Thyroid gland (tissue), 4 donors: ENCODE measurements around the gene ATG16L1.

ENCODE experiments used
- POLR2A ChIP-seq, 2 donors: fragments of 450-650 bp; IDR thresholded peaks; one replicate each; pipeline ENCODE4 v1.6.1; 2017; ENCODE audit warnings: antibody characterized with exemption in 2 of 2, mild to moderate bottlenecking in 2 of 2, moderate library complexity in 1 of 2
- TF ChIP-seq, protein P1 (sequence below), 6 experiments: fragments of 200-600 bp in 3 of 6; fragments of 450-650 bp in 3 of 6; sonication (generic) in 3 of 6; IDR thresholded peaks; one replicate each; pipeline ENCODE4 v1.5.1; 2016 to 2019; ENCODE audit warnings: antibody characterized with exemption in 6 of 6, mild to moderate bottlenecking in 2 of 6, inconsistent platforms in 1 of 6, moderate library complexity in 1 of 6

- TF ChIP-seq POLR2A (IDR thresholded peaks at IDR 0.05) = no peak
- TF ChIP-seq, protein P1, sequence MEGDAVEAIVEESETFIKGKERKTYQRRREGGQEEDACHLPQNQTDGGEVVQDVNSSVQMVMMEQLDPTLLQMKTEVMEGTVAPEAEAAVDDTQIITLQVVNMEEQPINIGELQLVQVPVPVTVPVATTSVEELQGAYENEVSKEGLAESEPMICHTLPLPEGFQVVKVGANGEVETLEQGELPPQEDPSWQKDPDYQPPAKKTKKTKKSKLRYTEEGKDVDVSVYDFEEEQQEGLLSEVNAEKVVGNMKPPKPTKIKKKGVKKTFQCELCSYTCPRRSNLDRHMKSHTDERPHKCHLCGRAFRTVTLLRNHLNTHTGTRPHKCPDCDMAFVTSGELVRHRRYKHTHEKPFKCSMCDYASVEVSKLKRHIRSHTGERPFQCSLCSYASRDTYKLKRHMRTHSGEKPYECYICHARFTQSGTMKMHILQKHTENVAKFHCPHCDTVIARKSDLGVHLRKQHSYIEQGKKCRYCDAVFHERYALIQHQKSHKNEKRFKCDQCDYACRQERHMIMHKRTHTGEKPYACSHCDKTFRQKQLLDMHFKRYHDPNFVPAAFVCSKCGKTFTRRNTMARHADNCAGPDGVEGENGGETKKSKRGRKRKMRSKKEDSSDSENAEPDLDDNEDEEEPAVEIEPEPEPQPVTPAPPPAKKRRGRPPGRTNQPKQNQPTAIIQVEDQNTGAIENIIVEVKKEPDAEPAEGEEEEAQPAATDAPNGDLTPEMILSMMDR (IDR thresholded peaks at IDR 0.05) = no peak
Observed at GRCh38 chr2:233240897-233241296, 10.6 kb upstream of the ATG16L1 start.
